IPS-18c (cell line): Measurements from ENCODE around the gene CLIC4.

Experiments used
- H3K4me3 ChIP-seq: 2 replicates; pipeline ENCODE4 v1.7.0; 2013; ENCODE audit warnings: low read depth, mild to moderate bottlenecking, low read length, moderate library complexity; ENCODE audit not compliant: insufficient read depth
- H3K9me3 ChIP-seq: one replicate; pipeline ENCODE4 v1.6.1; 2013; ENCODE audit warnings: mild to moderate bottlenecking, low read length, moderate library complexity; ENCODE audit not compliant: control insufficient read depth, insufficient read depth

Gene CLIC4

DNA sequence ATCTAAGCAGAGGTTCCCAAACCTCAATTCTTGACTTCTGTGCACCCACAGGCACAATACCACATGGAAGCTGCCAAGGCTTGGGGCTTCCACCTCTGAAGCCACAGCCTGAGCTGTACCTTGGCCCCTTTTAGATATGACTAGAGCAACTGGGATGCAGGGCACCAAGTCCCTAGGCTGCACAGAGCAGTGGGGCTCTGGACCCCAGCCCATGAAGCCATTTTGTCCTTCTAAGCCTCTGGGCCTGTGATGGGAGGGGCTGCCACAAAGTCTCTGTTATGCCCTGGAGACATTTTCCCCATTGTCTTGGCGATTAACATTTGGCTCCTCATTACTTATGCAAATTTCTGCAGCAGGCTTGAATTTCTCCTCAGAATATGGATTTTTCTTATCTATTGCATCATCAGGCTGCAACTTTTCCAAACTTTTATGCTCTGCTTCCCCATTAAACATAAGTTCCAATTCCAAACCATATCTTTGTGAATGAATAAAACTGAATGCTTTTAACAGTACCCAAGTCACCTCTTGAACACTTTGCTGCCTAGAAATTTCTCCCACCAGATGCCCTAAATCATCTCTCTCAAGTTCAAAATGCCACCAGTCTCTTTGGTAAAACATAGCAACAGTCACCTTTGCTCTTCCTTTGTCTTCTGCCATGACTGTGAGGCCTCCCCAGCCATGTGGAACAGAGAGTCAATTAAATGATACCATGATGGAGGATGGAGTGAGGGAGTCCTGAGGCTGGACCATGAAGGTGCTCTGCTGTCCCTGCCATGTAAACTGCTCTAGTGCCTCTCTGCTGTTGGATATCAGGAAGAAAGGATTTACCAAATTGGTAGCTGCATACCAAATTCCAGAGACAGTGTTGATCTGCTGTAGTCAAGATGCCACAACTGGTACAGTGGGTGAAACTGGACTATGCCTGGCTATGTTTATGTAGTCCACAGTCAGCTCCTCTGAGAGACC is 147.2 kb downstream of the CLIC4 start:
- Histone ChIP-seq H3K4me3 (no peak overlapping the region), H3K9me3 (peaks cover 2% of the 10 kb centered on the region)

DNA sequence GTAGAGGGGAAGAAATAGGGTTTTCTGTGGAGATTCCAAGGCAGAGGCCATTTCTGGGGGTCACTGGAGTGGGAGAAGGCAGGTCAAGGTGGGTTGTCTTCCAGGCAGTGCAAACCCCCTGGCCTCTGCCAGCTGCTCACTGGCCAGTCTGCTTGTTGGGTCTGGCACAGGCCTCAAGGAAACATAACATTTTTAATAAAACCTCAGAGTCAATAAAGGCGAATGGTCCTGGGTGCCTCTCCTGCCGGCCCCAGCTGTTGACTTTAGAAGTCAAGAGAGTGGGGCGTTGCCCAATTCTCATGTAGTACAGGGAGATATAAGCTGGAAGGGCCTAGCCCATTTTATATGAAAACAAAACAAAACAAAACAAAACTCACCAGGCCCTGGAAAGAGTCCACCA is 148.2 kb downstream of the CLIC4 start:
- H3K4me3 ChIP-seq: no peak overlapping the region
- H3K9me3 ChIP-seq: peaks cover 2% of the 10 kb centered on the region
